HG02678 (cell line): ENCODE data around the gene TRABD2B.

Experiments
- ATAC-seq: cut with Tn5 transposase; IDR thresholded peaks from one replicate; pipeline ENCODE4 v1.9.1; 2021; ENCODE audit warnings: mild to moderate bottlenecking, moderate library complexity; ENCODE audit not compliant: unreplicated experiment

TRABD2B gene

DNA sequence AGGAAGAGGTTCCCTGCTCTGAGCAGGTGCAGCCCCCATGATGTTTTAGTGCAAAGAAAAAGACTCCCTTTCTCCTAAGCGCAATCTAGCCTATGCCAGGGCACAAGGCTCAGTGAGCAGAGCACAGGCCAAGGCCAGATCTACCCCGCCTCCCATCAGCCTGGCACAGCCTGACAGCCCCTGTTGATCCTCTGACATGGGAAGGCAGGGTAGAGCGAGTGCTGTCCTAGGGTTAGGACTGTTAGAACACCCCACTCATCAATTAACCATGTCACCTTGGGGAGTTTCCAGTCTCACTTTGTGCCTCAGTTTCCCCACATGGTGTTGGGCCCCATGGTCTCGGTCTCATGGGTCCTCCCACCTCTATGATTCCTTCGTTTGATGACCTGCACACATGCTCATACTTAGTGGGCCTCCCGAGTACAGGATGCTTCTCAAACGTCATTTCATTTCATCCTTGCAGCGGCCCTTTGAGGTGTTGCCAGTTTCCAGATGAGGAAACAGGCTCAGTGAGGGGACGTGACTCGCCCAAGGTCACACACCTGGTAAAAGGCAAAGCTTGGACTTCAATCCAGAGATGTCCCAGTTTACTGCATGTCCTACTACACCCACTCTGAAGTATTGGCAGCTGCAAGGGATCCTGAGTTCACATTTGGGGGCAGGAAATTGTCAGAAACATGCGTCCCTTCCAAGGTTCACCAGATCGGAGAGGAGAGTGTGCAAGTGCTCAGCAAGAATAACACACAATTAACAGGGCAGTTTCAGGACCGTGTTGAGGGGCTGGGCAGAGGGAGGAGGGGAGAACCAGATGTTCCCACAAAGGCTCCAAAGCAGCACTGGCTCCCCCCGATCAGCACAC is 213.3 kb downstream of the TRABD2B start:
- no peak for ATAC-seq

DNA sequence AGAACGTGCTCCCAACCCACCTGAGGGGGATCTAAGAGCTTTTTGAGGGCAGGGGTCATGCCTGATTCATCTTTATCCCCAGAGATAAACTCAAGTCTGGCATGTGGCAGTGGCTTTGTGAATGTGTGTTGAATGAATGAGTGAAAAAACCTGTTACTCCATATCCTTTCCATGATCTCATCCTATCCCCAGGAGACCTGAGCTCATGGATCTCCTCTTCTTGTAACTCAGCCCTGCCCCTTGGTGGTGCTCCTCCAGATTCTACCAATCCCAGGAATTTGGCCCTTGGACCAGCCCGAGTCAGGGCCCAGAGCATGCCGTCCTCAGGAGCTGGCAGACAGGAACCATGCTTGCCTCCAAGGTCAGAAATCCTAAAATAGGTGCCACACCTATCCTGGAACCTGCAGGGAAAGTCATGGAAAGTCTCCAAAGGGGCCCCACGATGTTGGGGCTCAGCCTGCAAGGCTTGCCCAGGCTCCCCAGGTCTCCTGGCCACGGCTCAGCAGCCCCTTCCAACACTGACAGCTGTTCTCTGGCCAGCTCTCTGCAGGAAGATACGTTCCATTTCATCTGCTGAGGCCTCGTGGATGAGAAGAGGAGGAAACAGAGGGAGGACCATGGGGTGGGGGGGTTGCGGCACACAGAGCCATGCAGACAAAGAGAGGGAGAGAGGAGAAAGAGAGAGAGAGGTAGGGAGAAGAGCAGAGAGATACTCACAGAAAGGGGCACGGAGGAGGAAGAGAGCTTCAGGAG is 214.6 kb downstream of the TRABD2B start:
- no peak for ATAC-seq

DNA sequence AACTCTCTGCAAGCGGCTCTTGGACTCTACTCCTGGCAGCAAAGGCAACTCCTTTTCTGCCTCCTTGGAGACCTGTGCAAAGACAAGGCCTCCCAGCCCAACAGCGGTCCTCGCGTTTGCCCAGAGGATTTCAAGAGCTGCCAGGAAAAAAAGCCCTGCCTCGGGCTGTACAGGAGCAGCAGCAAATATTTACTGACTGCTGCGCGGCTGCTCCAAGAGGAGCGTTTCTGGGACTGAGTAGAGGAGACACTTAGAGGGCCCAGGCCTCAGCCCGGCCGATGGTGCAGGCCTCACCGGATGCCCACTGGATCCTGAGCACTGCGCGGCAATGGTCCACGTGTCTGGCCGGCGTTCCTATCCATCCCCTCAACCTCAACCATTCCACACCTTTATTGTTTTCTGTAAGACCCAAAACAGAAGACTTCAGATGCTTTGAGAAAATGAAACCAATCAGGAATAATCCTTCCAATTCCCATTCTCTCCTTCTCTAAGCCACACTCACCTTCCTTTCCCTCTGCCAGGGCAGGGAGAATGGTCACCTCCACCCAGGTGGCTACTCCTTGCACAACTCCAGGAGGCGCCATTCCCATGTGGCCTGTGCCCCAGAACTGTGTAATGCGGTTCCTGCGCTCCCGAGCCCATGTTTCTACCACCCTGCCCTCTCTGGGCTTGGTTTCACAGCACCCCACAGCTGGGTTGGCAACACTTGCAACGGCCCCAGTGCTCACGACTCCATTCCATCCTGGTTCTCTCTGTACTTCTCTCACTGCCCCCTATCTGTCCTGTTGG is 215.8 kb downstream of the TRABD2B start:
- no peak for ATAC-seq

DNA sequence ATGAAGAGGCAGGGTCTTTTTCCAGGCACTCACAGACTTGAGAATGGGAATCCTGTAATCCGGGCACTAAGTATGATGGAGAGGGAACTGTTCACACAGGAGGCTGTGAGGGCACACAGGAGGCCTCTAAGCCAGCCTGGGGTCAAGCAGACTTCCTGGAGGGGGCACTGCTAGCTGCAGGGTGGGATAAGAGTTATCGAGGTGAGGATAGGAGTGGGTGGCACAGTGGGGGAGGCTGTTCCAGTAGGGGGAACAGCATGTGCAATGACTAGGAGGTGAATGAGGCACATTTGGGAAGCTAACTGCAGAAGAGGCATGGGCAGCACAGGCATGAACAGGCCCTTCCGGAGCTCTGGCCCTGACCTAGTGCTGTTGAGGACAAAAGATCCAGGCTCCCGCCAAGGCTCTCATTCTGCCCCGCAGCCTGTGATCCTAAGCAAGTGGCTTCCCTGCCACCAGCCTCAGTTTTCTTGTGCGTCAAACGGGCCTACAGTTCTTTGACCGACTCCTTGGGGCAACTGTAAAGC is 216.7 kb downstream of the TRABD2B start:
- no peak for ATAC-seq

DNA sequence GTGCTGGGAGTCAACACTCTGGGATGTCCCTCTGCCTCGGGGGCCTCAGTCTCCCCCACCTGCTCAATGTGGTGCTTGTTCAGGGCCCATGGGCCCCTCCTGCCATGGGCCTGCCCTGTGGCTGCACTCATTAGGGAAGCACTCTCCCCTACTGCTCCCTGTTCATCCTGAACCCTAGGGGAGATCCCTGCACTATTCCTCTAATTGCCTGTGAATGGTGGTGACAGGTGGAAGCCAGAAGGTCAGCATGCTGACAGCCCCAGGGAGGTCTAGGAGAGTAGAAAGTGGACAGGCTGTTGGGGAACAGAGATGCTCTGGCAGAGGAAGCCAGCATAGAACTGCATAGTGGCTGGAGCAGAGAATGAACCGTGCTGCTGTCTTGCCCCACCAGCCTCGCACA is 217.6 kb downstream of the TRABD2B start:
- ATAC-seq, result no peak

DNA sequence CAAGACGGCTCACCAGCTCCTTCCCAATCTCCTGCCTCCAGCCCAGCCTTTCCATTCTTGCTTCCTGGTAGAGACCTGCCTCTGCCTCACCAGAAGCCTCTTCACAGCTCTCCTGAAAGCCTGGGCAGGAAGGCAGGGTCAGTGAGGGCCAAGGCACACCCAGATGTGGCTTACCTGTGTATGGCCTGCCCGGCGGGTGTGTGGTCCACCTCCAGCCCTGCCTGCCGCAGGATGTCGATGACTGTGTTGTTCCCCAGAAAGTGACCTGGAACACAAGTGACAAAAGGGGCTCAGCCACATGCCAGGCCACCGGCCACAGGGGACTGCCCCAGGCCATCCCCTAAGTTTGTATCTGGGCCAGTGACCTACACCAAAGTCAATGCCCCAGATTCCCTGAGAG is 218.9 kb downstream of the TRABD2B start:
- no peak for ATAC-seq

DNA sequence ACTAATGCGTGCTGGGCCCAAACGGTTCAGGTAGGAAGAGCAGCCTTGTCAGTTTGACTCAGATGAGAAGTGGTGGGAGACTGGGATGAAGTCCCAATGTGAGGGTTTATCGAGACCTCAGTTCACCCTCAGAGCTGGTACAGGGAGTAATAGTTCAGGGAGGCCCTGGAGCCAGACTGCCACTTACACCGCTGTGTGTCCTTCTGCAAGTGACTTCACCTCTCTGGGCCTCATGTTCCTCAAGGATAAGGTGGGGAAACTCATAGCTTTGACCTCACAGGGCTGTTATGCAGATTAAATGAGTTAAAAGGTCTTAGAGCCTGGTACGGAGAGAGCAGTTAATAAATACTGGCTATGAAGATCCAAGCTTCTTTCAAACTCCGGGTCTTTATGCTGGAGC is 219.9 kb downstream of the TRABD2B start:
- ATAC-seq, result no peak

DNA sequence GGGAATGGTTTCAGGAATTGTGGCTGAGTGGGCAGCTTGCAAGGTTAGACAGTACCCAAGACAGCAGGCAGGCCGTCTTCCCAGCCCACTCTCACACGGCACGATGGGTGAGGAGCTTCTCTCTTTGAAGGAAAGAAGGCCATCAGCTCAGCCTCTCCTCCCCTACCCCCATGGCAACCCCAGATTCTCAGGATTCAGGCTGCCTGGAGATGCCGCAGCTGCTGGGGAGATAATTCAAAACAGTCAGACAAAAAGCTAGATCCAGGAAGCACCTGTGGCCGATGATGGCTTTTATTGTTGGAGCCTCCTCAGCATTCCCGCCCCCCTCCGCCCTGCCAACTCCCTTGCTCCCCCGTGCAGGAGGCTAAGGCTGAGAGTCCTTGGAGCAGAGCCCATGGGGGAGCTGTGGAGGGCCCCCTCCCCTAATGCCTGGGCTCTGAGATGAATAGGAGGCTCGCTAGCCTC is 220.5 kb downstream of the TRABD2B start:
- no peak for ATAC-seq

DNA sequence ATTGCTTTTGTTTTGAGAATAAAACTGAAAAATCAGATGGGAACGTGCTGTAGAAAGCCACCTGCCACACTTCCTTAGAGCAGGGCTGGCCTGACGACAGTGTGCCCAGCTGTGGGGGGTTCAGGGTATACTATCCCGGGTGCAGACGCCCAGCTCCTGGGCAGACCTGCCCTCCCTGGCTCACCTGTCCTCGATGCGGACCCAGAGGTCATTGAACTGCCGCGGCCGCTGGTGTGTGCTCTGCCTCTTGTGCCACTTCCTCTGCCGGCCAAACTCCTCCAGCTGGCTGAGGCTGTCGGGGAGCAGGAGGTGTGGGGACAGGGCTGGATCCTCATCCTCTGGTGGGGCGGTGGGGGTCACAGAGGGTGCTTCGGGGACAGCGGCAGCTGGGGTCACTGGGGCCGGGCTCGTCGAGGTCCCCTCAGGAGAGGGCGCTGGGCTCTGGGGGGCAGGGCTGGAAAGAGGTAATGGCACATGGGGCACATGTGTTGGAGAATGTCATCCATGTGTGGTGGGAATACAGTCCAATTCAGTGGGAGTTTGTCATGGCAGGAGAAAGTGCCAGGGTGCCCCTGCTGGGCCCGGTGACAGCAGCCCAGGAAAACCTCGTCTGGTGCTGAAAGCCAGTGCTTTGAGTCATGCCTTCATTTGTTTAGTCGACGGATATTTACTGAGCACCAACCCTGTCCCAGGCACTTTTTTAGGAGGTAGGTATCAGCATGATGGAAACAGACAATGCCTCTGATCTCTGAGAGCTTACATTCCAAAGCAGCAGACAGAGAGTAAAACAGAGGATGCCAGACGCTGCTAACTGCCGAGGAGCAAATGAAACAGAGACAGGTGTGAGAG is 222.0 kb downstream of the TRABD2B start:
- no peak for ATAC-seq

DNA sequence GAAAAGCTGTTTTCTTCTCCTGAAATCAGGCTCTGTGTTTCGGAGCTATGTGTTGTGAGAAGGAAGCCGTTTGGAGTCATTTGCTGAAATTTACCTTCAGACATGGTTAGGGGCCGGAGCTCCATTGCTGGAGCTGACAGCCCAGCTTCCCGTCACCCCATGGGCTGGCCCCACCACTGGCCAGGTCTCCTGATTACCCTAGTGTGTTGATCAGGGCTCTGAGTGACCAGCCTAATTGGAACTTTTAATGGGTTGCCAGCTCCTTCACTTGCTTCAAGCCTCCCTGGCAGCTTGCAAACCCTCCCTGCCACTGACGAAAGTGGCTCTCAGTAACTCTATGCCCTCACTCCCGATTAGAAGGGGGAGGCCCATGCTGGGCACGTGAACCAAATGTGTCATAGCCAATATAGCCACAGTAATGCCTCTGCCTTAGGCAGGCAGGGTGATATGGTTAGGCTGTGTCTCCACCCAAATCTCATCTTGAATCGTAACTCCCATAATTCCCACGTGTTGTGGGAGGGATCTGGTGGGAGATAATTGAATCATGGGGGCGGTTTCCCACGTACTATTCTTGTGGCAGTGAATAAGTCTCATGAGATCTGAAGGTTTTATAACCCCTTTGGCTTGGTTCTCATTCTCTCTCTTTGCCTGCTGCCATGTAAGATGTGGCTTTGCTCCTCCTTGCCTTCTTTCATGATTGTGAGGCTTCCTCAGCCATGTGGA is 224.1 kb downstream of the TRABD2B start:
- ATAC-seq, result no peak

DNA sequence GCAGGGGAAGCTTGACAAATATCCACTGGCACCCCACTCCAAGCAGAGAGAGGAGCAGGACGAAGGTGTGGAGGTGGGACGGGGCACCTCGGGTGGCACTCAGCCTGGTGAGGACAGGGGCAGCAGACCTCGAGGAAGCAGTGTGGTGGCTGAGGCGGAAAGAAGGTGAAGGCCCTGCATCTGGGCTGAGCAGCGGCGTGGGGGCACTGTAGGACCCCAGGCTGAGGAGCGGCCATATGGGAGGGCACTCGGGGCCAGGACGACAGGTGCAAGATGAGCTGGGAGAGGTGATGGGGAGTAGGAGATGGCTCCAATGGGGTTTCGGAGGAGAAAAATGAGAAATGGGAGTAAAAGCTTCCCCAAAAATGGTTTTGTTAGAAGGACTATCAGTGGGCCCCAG is 224.9 kb downstream of the TRABD2B start:
- ATAC-seq, result no peak

DNA sequence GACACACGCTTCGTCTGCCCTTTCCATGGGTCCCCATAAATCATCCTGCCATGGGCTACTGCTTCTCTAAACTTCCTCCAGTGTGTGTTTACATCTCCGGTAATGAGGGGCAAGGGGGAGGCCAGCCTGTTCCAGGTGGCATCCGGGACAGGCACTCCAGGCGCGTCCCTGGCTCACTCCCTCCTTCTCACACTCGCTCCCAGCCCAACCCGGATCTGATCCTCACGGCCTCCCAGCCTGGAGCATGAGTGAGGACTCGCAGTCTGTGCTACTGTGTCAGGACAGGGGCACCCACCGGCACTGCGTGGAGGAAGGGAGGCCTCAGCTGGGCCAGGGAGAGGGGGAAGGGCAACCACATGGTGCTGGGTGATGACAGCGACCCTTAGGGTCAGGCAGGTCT is 225.4 kb downstream of the TRABD2B start:
- ATAC-seq, result no peak

DNA sequence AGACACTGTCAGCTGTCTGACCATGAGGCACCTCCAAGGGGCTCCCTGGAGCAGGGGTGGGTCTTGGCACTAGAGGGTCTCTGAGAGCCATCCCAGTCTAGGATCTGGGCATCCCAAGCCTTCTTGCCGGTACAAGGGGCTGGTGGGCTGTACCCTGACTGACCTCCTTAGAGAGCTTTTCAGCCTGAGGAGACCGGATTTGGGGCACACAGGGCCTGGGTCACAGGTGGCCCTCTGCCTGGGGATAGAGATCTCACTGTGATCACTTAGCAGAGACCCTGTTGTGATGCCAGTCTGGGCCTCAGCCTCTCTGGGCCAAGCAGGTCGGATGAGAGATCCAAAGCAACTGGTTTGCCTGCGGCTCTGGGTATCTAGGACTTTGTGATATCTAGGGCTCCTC is 227.2 kb downstream of the TRABD2B start:
- ATAC-seq, result no peak

DNA sequence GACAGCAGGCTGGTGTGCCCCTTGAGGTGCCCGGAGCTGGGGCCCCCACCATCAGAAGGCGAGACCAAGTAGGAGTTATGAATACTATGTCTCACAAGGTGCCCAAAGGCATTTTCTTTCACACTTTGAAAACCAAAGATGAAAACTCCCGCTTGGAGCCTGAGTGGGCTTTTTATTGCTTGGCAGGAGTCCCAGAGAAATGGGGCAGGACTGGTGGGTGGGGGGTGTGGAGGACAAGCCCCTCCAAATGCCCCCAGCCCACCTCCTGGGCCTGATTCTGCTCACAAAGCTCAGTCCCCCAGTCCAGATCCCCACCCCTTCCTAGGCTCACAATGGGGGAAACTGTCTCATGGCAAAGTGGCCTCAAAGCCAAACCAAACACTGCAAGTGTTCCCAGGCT is 227.9 kb downstream of the TRABD2B start:
- no peak for ATAC-seq

DNA sequence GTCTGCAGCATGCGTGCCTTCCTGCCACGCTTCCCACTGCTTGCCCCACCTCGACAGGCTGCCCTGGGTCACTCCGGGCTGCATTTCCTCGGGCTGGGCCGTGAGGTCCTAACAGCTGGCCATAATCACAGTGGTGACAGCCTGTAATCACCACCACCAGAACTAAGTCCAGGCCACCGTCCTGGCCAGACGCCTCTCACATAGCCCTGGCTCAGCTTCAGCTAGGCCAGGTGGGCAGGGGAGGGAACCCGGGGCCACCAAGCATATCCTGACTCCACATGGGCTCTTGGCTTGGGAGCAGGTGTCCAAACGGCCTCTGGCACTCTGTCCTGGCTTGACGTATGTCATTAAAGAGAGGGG is 229.5 kb downstream of the TRABD2B start:
- no peak for ATAC-seq

DNA sequence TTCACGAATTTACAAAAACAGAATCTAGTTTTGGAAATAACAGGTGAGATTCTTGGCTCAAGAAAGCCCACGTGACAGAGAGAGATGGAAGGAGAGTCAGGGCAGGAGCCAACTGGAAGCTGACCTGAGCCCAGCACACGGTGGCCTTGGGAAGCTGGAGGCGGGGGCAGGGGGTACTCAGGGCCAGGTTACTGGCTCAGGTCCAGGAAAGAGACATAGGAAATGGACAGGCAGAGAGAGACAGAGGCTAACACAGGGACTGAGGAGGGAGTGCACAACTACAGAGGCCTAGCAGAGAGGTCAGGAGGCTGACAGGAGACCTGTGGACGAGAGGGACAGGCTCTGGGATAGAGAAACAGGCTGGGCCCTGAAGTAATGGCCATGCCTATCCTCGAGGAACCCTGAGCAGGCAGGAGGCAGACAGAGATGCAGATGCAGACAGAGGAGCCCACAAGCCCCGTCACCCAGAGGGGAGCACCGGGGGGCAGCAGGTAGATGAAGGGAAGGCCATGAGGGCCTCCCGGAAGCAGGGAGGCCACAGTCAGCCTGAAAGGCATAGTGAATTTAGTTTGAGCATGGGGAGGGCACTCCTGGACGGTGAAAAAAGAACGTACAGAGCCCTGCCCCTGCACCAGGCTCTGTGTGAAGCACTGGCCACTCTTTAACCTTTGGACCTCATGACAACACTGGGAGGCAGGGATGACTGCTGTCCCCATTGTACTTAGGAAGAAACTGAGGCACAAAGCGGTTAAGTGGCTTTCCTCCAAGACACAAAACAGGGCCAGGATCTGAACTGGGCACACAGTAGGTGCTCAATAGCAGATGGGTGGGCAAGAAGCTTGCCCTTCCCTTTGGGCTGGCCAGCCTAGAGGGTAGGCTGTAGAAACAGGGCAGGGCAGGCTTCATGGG is 230.1 kb downstream of the TRABD2B start:
- ATAC-seq, result no peak

DNA sequence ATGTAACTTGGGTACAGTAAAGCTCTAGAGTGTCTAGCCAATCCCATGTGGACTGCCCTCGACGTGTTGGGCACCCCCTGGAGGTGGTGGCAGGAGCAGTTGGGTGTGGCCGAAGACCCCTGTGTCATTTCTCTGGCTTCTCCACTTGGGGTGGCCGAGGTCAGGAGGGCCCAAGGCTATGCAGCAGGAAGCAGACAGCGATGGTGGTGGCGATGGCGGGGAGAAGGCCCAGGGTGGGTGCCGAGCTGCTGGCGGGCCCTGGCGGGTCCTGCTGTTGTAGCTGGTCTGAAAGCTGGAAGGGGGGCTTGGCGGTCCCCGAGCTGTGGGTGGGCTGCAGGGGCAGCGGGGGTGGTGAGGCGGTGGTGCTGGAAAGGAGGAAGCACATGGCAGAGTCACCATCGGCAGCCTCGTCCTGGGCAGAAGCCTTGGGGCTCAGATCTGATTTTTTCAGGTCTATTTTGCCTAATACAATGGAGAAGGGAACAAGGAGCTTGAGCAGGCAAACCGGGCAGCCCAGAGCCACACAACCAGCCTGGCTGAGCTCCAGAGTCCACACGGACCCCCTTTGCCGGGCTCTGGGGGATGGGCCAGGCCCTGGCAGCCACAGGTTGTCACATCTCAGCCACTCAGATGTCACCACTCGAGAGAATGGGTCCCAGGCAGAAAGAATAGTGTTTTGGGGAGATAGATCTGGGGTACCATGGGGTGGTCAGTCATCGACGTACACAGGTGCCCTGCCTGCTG is 231.3 kb downstream of the TRABD2B start:
- ATAC-seq, result no peak

DNA sequence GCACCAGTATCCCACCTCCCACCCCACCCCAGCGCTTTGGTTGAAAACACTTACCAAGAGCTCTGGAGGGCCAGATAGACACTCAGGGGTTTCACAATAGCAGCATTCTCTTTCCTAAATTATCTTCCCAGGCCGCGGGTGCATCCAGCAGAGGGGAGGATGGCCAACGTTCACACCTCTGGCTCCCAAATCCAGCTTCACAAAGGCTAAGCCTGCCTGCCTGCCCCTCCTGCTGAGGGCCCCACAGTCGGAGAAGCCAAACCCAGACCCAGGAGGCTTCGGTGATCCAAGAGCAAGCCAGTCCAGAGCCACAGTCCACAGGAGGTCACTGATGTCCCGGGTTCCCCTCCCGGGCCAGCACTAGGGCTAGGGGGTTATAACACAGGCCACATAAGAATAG is 231.9 kb downstream of the TRABD2B start:
- no peak for ATAC-seq
